HCT116 (cell line): ENCODE data around the gene HACE1. TPM values are rescaled to one million over a fixed set of nuclear protein-coding genes. Genes with fewer than 3 reads are reported as not detected.

Source experiments
- ATAC-seq: fragments of 200-7000 bp; cut with Tn5 transposase; 2 replicates; pipeline ENCODE4 v1.9.1; 2020; ENCODE audit warnings: mild to moderate bottlenecking, moderate library complexity
- BruUV-seq: library from RNA; stranded (reverse); fragments of 400-500 nt; replicated peaks from 2 replicates; lab custom pipeline; 2021; lab: Mats Ljungman, UMichigan
- CTCF ChIA-PET: fragments of 300-600 bp; sonication (Branson Sonifier 250); formaldehyde crosslinking; loops from one replicate; lab custom pipeline; 2021; ENCODE audit warnings: antibody characterized with exemption; lab: Charles Lee
- POLR2A ChIA-PET: fragments of 300-600, 350-600 bp; sonication (Branson Sonifier 250); formaldehyde crosslinking; loops from one replicate; lab custom pipeline; 2021; ENCODE audit warnings: antibody characterized with exemption; lab: Charles Lee
- RAD21 ChIA-PET, 2 experiments: fragments of 300-600 bp; sonication (Branson Sonifier 250); formaldehyde crosslinking; loops; one replicate each; lab custom pipeline; 2023; ENCODE audit warnings: low total read pairs in 2 of 2; ENCODE audit not compliant: uncharacterized antibody in 2 of 2, unreplicated experiment in 2 of 2, low non-redundant PET in 1 of 2; lab: Charles Lee
- DNase-seq: peaks from one replicate; pipeline ENCODE4 v3.0.0-alpha.2; 2010; ENCODE audit warnings: low read depth, low spot score
- H2AFZ ChIP-seq: fragments of 200-600 bp; shearing (Covaris generic), sonication (generic); 2 replicates; pipeline ENCODE4 v1.6.1; 2017; ENCODE audit warnings: low read depth, mixed run types, mixed read lengths, antibody characterized with exemption, low read length; ENCODE audit not compliant: poor library complexity, severe bottlenecking
- H3K27ac ChIP-seq: 2 replicates; pipeline ENCODE4 v1.5.1; 2012; ENCODE audit warnings: low read depth, low read length
- H3K27me3 ChIP-seq: fragments of 200-600 bp; sonication (generic); 2 replicates; pipeline ENCODE4 v1.6.1; 2016; ENCODE audit warnings: mixed run types, low read length, mixed read lengths; ENCODE audit not compliant: insufficient read depth
- H3K36me3 ChIP-seq, 2 experiments: fragments of 200-500 bp in 1 of 2; fragments of 200-600 bp in 1 of 2; sonication (Bioruptor generic) in 1 of 2; sonication (generic) in 1 of 2; 2 replicates each; pipeline versions ENCODE4 v1.5.1 to v1.6.1; 2014 to 2016; ENCODE audit warnings: low read length in 2 of 2, inconsistent platforms in 1 of 2, mixed read lengths in 1 of 2, mixed run types in 1 of 2; ENCODE audit not compliant: insufficient read depth in 2 of 2, control insufficient read depth in 1 of 2
- H3K4me1 ChIP-seq, 2 experiments: fragments of 200-600 bp in 1 of 2; sonication (generic) in 1 of 2; 2 replicates each; pipeline versions ENCODE4 v1.5.1 to v1.6.1; 2012 to 2017; ENCODE audit warnings: low read length in 2 of 2, inconsistent platforms in 1 of 2, mild to moderate bottlenecking in 1 of 2, mixed read lengths in 1 of 2, mixed run types in 1 of 2, moderate library complexity in 1 of 2; ENCODE audit not compliant: insufficient read depth in 2 of 2, control insufficient read depth in 1 of 2
- H3K4me2 ChIP-seq: fragments of 200-600 bp; sonication (generic); 2 replicates; pipeline ENCODE4 v1.6.1; 2017; ENCODE audit warnings: mixed run types, low read length, mixed read lengths
- H3K4me3 ChIP-seq, 2 experiments: fragments of 200-600 bp in 1 of 2; sonication (generic) in 1 of 2; replicated peaks in 1 of 2; 2 replicates each; pipeline ENCODE4 v1.5.1; 2011 to 2016; ENCODE audit warnings: low read length in 2 of 2, control low read depth in 1 of 2, low read depth in 1 of 2, mild to moderate bottlenecking in 1 of 2, mixed read lengths in 1 of 2, mixed run types in 1 of 2
- H3K79me2 ChIP-seq: fragments of 200-600 bp; sonication (generic); 2 replicates; pipeline ENCODE4 v1.6.1; 2017; ENCODE audit warnings: mild to moderate bottlenecking, mixed run types, low read length, moderate library complexity, mixed read lengths; ENCODE audit not compliant: insufficient read depth
- H3K9ac ChIP-seq: fragments of 200-600 bp; sonication (generic); 2 replicates; pipeline ENCODE4 v1.6.1; 2016; ENCODE audit warnings: low read length, mixed read lengths
- H3K9me2 ChIP-seq: fragments of 200-600 bp; sonication (generic), shearing (Covaris generic); 2 replicates; pipeline ENCODE4 v1.6.1; 2017; ENCODE audit warnings: mixed run types, mild to moderate bottlenecking, moderate library complexity; ENCODE audit not compliant: insufficient read depth
- H3K9me3 ChIP-seq, 2 experiments: fragments of 200-500 bp in 1 of 2; fragments of 200-600 bp in 1 of 2; sonication (Bioruptor generic) in 1 of 2; sonication (generic) in 1 of 2; 2 replicates each; pipeline ENCODE4 v1.6.1; 2014 to 2017; ENCODE audit warnings: low read length in 2 of 2, mixed read lengths in 2 of 2, inconsistent platforms in 1 of 2, low read depth in 1 of 2, mild to moderate bottlenecking in 1 of 2, mixed run types in 1 of 2, moderate library complexity in 1 of 2; ENCODE audit not compliant: control insufficient read depth in 1 of 2, insufficient read depth in 1 of 2
- H4K20me1 ChIP-seq: fragments of 200-600 bp; sonication (generic), shearing (Covaris generic); 2 replicates; pipeline ENCODE4 v1.6.1; 2017; ENCODE audit warnings: mixed run types, mild to moderate bottlenecking, moderate library complexity; ENCODE audit not compliant: insufficient read depth
- ATF3 ChIP-seq: IDR thresholded peaks from 2 replicates; pipeline ENCODE4 v1.6.1; 2012
- CBX3 ChIP-seq: IDR thresholded peaks from 2 replicates; pipeline ENCODE4 v1.6.1; 2012; ENCODE audit warnings: low read depth
- CTCF ChIP-seq, 3 experiments: fragments of 200-600 bp in 1 of 3; sonication (generic) in 1 of 3; IDR thresholded peaks in 2 of 3; conservative IDR thresholded peaks in 1 of 3; 2 replicates each; pipeline ENCODE4 v1.5.1; 2012 to 2017; ENCODE audit warnings: low read depth in 2 of 3, low read length in 2 of 3, antibody characterized with exemption in 1 of 3, borderline replicate concordance in 1 of 3, control low read depth in 1 of 3, mild to moderate bottlenecking in 1 of 3, mixed read lengths in 1 of 3, mixed run types in 1 of 3, moderate library complexity in 1 of 3; ENCODE audit not compliant: insufficient read depth in 1 of 3
- EGR1 ChIP-seq: IDR thresholded peaks from 2 replicates; pipeline ENCODE4 v1.6.1; 2012; ENCODE audit warnings: low read depth
- ELF1 ChIP-seq: IDR thresholded peaks from 2 replicates; pipeline ENCODE4 v1.6.1; 2012; ENCODE audit warnings: low read depth, borderline replicate concordance
- EZH2 ChIP-seq: fragments of 200-600 bp; sonication (generic); IDR thresholded peaks from 2 replicates; pipeline ENCODE4 v1.6.1; 2017; ENCODE audit warnings: antibody characterized with exemption, mixed run types
- EZH2phosphoT487 ChIP-seq: fragments of 200-600 bp; IDR thresholded peaks from 2 replicates; pipeline ENCODE4 v1.6.1; 2018; ENCODE audit warnings: antibody characterized with exemption, borderline replicate concordance
- FOSL1 ChIP-seq: IDR thresholded peaks from 2 replicates; pipeline ENCODE4 v1.6.1; 2012; ENCODE audit warnings: low read depth
- JUND ChIP-seq: IDR thresholded peaks from 2 replicates; pipeline ENCODE4 v1.6.1; 2012
- POLR2A ChIP-seq: IDR thresholded peaks from 2 replicates; pipeline ENCODE4 v1.7.0; 2011; ENCODE audit warnings: borderline replicate concordance; ENCODE audit not compliant: insufficient read depth, insufficient read length; ENCODE audit errors: extremely low read depth
- POLR2AphosphoS5 ChIP-seq: IDR thresholded peaks from 2 replicates; pipeline ENCODE4 v1.6.1; 2011; ENCODE audit warnings: mild to moderate bottlenecking, low read depth, low read length, moderate library complexity
- RAD21 ChIP-seq: IDR thresholded peaks from 2 replicates; pipeline ENCODE4 v1.6.1; 2012; ENCODE audit warnings: low read depth, mild to moderate bottlenecking
- SIN3A ChIP-seq: IDR thresholded peaks from 2 replicates; pipeline ENCODE4 v1.6.1; 2012; ENCODE audit warnings: low read depth
- SP1 ChIP-seq: IDR thresholded peaks from 2 replicates; pipeline ENCODE4 v1.6.1; 2012; ENCODE audit warnings: low read depth
- SRF ChIP-seq: IDR thresholded peaks from 2 replicates; pipeline ENCODE4 v1.6.1; 2012; ENCODE audit warnings: low read depth
- YY1 ChIP-seq: IDR thresholded peaks from 2 replicates; pipeline ENCODE4 v1.6.1; 2011; ENCODE audit warnings: low read length, low read depth, moderate library complexity, mild to moderate bottlenecking; ENCODE audit not compliant: insufficient replicate concordance; ENCODE audit errors: extremely low read depth
- intact Hi-C: fragments of 100-400 bp; cut with micrococcal nuclease; formaldehyde crosslinking; loops from 2 replicates; pipeline ENCODE4 v1.10.0; 2022
- total RNA-seq: library from RNA; stranded (reverse); gene quantifications from one replicate; pipeline ENCODE4 v1.2.1, GENCODE V29; 2021; ENCODE audit not compliant: unreplicated experiment
- TF ChIP-seq, protein P1 (sequence below): IDR thresholded peaks from 2 replicates; pipeline ENCODE4 v1.6.1; 2012
- TF ChIP-seq, protein P2 (sequence below): IDR thresholded peaks from 2 replicates; pipeline ENCODE4 v1.6.1; 2012; ENCODE audit warnings: low read depth

Gene HACE1
- total RNA-seq, 1 experiment from 2014 or later: 10.9 TPM

DNA sequence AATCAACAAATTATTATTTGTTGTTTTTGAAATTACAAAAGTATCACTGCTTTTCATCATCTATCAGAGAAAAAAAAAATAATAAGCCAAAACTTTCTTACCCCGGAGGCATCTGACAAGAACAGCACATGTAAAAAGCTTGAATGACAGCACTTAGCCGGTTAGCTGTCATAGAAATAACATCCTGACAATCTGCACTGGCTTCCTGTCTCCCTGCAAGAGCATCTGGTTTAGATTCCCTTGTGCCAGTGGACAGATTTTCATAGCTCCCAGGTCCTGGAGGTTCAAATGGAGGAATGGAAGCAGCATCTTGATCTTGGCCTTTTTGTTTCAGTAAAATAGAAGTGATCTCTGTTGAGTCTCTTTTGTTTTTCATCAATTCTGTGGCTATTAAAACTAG, 74.8 kb downstream of the HACE1 start:
- H3K4me3 ChIP-seq: no peak overlapping the region
- ChIA-PET RAD21 (no interaction called here), CTCF (no interaction called here), POLR2A (no interaction called here)
- no peaks in the 10 kb centered on the region for H4K20me1 ChIP-seq
- no peaks in the 10 kb centered on the region for H3K27me3 ChIP-seq
- H3K79me2 ChIP-seq: no peaks in the 10 kb centered on the region
- no peak overlapping the region for H3K27ac ChIP-seq
- no peaks in the 10 kb centered on the region; a peak in 1 of 4 replicates for H3K36me3 ChIP-seq
- H3K9me2 ChIP-seq: no peaks in the 10 kb centered on the region
- no peak overlapping the region for H3K4me2 ChIP-seq
- intact Hi-C loops: no loop called here
- peaks cover 4 to 5% of the 10 kb centered on the region in 2 experiments; a peak in 3 of 4 replicates for H3K4me1 ChIP-seq
- no peak overlapping the region for H3K9ac ChIP-seq
- ATAC-seq: no peak
- no peak for DNase-seq
- no peak overlapping the region for H2AFZ ChIP-seq
- no peaks in the 10 kb centered on the region for H3K9me3 ChIP-seq
- no TSS peak for BruUV-seq
- no peak for TF ChIP-seq CBX3
- TF ChIP-seq EGR1: no peak
- TF ChIP-seq POLR2AphosphoS5: no peak
- TF ChIP-seq SRF: no peak
- TF ChIP-seq, protein P1, sequence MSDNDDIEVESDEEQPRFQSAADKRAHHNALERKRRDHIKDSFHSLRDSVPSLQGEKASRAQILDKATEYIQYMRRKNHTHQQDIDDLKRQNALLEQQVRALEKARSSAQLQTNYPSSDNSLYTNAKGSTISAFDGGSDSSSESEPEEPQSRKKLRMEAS: no peak
- TF ChIP-seq FOSL1: no peak
- TF ChIP-seq RAD21: no peak
- TF ChIP-seq, protein P2, sequence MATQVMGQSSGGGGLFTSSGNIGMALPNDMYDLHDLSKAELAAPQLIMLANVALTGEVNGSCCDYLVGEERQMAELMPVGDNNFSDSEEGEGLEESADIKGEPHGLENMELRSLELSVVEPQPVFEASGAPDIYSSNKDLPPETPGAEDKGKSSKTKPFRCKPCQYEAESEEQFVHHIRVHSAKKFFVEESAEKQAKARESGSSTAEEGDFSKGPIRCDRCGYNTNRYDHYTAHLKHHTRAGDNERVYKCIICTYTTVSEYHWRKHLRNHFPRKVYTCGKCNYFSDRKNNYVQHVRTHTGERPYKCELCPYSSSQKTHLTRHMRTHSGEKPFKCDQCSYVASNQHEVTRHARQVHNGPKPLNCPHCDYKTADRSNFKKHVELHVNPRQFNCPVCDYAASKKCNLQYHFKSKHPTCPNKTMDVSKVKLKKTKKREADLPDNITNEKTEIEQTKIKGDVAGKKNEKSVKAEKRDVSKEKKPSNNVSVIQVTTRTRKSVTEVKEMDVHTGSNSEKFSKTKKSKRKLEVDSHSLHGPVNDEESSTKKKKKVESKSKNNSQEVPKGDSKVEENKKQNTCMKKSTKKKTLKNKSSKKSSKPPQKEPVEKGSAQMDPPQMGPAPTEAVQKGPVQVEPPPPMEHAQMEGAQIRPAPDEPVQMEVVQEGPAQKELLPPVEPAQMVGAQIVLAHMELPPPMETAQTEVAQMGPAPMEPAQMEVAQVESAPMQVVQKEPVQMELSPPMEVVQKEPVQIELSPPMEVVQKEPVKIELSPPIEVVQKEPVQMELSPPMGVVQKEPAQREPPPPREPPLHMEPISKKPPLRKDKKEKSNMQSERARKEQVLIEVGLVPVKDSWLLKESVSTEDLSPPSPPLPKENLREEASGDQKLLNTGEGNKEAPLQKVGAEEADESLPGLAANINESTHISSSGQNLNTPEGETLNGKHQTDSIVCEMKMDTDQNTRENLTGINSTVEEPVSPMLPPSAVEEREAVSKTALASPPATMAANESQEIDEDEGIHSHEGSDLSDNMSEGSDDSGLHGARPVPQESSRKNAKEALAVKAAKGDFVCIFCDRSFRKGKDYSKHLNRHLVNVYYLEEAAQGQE: no peak
- no peak for TF ChIP-seq JUND
- TF ChIP-seq SP1: no peak
- no peak for TF ChIP-seq YY1
- TF ChIP-seq POLR2A: no peak
- no peak for TF ChIP-seq ATF3
- no peak for TF ChIP-seq CTCF (IDR thresholded peaks at IDR 0.05 in 2 of 3, conservative IDR thresholded peaks at IDR 0.05 in 1 of 3; ENCODE audit: borderline replicate concordance in 1 of 3, insufficient read depth in 1 of 3, low read depth in 2 of 3, low read length in 2 of 3)
- TF ChIP-seq ELF1: no peak
- TF ChIP-seq SIN3A: no peak
- TF ChIP-seq EZH2: no peak
- TF ChIP-seq EZH2phosphoT487: no peak
